HG03354 (cell line): Measurements from ENCODE around the gene DOCK7.
"Not testable (repeated sequence)": the region's sequence is repeated elsewhere in the genome, so short reads cannot be mapped to it uniquely, and the experiment has no call there.

Experiments used
- ATAC-seq: cut with Tn5 transposase; IDR thresholded peaks from one replicate; pipeline ENCODE4 v1.9.1; 2021; ENCODE audit warnings: mild to moderate bottlenecking; ENCODE audit not compliant: unreplicated experiment, poor library complexity, severe bottlenecking

Gene DOCK7

GRCh38 chr1:62694479-62694878 is 6.3 kb upstream of the DOCK7 start:
- not testable (repeated sequence) for ATAC-seq

- ATAC-seq, result no peak
Observed at GRCh38 chr1:62693123-62693522, 4.9 kb upstream of the DOCK7 start.

GRCh38 chr1:62691062-62691844 is 3.1 kb upstream of the DOCK7 start:
- no peak for ATAC-seq

GRCh38 chr1:62689524-62689923 is 1.3 kb upstream of the DOCK7 start:
- no peak for ATAC-seq

GRCh38 chr1:62688687-62689085 is 500 bp upstream of the DOCK7 start:
- peak; percentile 12 for ATAC-seq

- ATAC-seq, result peak; percentile 55
Observed at GRCh38 chr1:62687421-62687902, 724 bp downstream of the DOCK7 start.

- ATAC-seq, result no peak
Observed at GRCh38 chr1:62686822-62687221, 1.4 kb downstream of the DOCK7 start.

GRCh38 chr1:62685431-62685859 is 2.7 kb downstream of the DOCK7 start:
- ATAC-seq, result no peak

GRCh38 chr1:62682531-62682930 is 5.7 kb downstream of the DOCK7 start:
- ATAC-seq, result no peak

- ATAC-seq, result not testable (repeated sequence)
Observed at GRCh38 chr1:62680992-62681391, 7.2 kb downstream of the DOCK7 start.

- not testable (repeated sequence) for ATAC-seq
Observed at GRCh38 chr1:62677822-62678221, 10.4 kb downstream of the DOCK7 start.

GRCh38 chr1:62676611-62677356 is 11.4 kb downstream of the DOCK7 start:
- no peak for ATAC-seq

- no peak for ATAC-seq
Observed at GRCh38 chr1:62673629-62674028, 14.6 kb downstream of the DOCK7 start.

- no peak for ATAC-seq
Observed at GRCh38 chr1:62672029-62672428, 16.2 kb downstream of the DOCK7 start.

- ATAC-seq, result no peak
Observed at GRCh38 chr1:62654744-62655143, 33.4 kb downstream of the DOCK7 start.

GRCh38 chr1:62652387-62652786 is 35.8 kb downstream of the DOCK7 start:
- no peak for ATAC-seq

GRCh38 chr1:62643283-62643682 is 44.9 kb downstream of the DOCK7 start:
- no peak for ATAC-seq

- ATAC-seq, result no peak
Observed at GRCh38 chr1:62637392-62638105, 50.6 kb downstream of the DOCK7 start.

GRCh38 chr1:62628506-62628905 is 59.7 kb downstream of the DOCK7 start:
- ATAC-seq, result no peak

- peak; percentile 72 for ATAC-seq
Observed at GRCh38 chr1:62625415-62625814, 62.8 kb downstream of the DOCK7 start.
